ENCODE results near the gene CERKL.

Gene CERKL

GRCh38 chr2:181632733-181633401 lies 24.0 kb downstream of the CERKL start:
- no peak overlapping the region for H3K27ac ChIP-seq
- H3K4me3 ChIP-seq = no peak overlapping the region

- no peak overlapping the region for H3K4me3 ChIP-seq
- no peak overlapping the region for H3K27ac ChIP-seq
Measured at GRCh38 chr2:181628590-181629585, 28.0 kb downstream of the CERKL start.

- no peak overlapping the region for H3K4me3 ChIP-seq
- H3K27ac ChIP-seq = no peak overlapping the region
Measured at GRCh38 chr2:181627545-181627944, 29.4 kb downstream of the CERKL start.

- no peak overlapping the region for H3K27ac ChIP-seq
- H3K4me3 ChIP-seq = no peak overlapping the region
Measured at GRCh38 chr2:181626671-181627070, 30.2 kb downstream of the CERKL start.

- H3K27ac ChIP-seq = no peak overlapping the region
- no peak overlapping the region for H3K4me3 ChIP-seq
Measured at GRCh38 chr2:181623159-181623558, 33.7 kb downstream of the CERKL start.

- no peak overlapping the region for H3K4me3 ChIP-seq
- no peak overlapping the region for H3K27ac ChIP-seq
Measured at GRCh38 chr2:181621779-181622490, 35.0 kb downstream of the CERKL start.

GRCh38 chr2:181619516-181619915 lies 37.4 kb downstream of the CERKL start:
- H3K27ac ChIP-seq = no peak overlapping the region
- no peak overlapping the region for H3K4me3 ChIP-seq

- Histone ChIP-seq H3K27ac (no peak overlapping the region), H3K4me3 (no peak overlapping the region)
Measured at GRCh38 chr2:181616715-181617114, 40.2 kb downstream of the CERKL start.

GRCh38 chr2:181614874-181615638 lies 41.8 kb downstream of the CERKL start:
- no peak overlapping the region for H3K27ac ChIP-seq
- H3K4me3 ChIP-seq = no peak overlapping the region

GRCh38 chr2:181613241-181613640 lies 43.7 kb downstream of the CERKL start:
- Histone ChIP-seq H3K4me3 (no peak overlapping the region), H3K27ac (no peak overlapping the region)

- H3K27ac ChIP-seq = no peak overlapping the region
- H3K4me3 ChIP-seq = no peak overlapping the region
Measured at GRCh38 chr2:181607629-181608590, 49.0 kb downstream of the CERKL start.

GRCh38 chr2:181605889-181606837 lies 50.7 kb downstream of the CERKL start:
- H3K27ac ChIP-seq = no peak overlapping the region

GRCh38 chr2:181602017-181602416 lies 54.9 kb downstream of the CERKL start:
- H3K27ac ChIP-seq = no peak overlapping the region

More at GRCh38 chr2:181605889-181606837, 50.7 kb downstream of the CERKL start:
- H3K4me3 ChIP-seq = no peak overlapping the region

GRCh38 chr2:181596556-181596955 lies 60.3 kb downstream of the CERKL start:
- Histone ChIP-seq H3K27ac (no peak overlapping the region), H3K4me3 (no peak overlapping the region)

More at GRCh38 chr2:181602017-181602416, 54.9 kb downstream of the CERKL start:
- no peak overlapping the region for H3K4me3 ChIP-seq

- H3K27ac ChIP-seq = no peak overlapping the region
- no peak overlapping the region for H3K4me3 ChIP-seq
Measured at GRCh38 chr2:181594322-181594721, 62.6 kb downstream of the CERKL start.

- no peak overlapping the region for H3K4me3 ChIP-seq
- H3K27ac ChIP-seq = no peak overlapping the region
Measured at GRCh38 chr2:181589779-181590178, 67.1 kb downstream of the CERKL start.

- H3K4me3 ChIP-seq = no peak overlapping the region
- no peak overlapping the region for H3K27ac ChIP-seq
Measured at GRCh38 chr2:181588546-181588945, 68.4 kb downstream of the CERKL start.

Data from skin epidermis (tissue), 12 donors.